Measurements from ENCODE around the gene HMGN2. TPM values are rescaled to one million over a fixed set of nuclear protein-coding genes. Genes with fewer than 3 reads are reported as not detected.

The HMGN2 gene
- total RNA-seq, 1 donor from 2014 or later, result 295 TPM

GRCh38 chr1:26452459-26453183 lies 19.6 kb upstream of the HMGN2 start:
- peaks cover 32% of the 10 kb centered on the region for H3K36me3 Mint-ChIP-seq (ENCODE audit: unreplicated experiment)
- H3K4me3 Mint-ChIP-seq (ENCODE audit: unreplicated experiment), result no peak overlapping the region
- no peaks in the 10 kb centered on the region for H3K4me1 Mint-ChIP-seq (ENCODE audit: unreplicated experiment)
- TF ChIP-seq, protein P1, sequence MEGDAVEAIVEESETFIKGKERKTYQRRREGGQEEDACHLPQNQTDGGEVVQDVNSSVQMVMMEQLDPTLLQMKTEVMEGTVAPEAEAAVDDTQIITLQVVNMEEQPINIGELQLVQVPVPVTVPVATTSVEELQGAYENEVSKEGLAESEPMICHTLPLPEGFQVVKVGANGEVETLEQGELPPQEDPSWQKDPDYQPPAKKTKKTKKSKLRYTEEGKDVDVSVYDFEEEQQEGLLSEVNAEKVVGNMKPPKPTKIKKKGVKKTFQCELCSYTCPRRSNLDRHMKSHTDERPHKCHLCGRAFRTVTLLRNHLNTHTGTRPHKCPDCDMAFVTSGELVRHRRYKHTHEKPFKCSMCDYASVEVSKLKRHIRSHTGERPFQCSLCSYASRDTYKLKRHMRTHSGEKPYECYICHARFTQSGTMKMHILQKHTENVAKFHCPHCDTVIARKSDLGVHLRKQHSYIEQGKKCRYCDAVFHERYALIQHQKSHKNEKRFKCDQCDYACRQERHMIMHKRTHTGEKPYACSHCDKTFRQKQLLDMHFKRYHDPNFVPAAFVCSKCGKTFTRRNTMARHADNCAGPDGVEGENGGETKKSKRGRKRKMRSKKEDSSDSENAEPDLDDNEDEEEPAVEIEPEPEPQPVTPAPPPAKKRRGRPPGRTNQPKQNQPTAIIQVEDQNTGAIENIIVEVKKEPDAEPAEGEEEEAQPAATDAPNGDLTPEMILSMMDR (IDR thresholded peaks at IDR 0.05), result no peak
- H3K9me3 Mint-ChIP-seq (ENCODE audit: unreplicated experiment), result no peaks in the 10 kb centered on the region
- no peak overlapping the region for H3K27ac Mint-ChIP-seq (ENCODE audit: unreplicated experiment)
- no peaks in the 10 kb centered on the region for H3K27me3 Mint-ChIP-seq (ENCODE audit: unreplicated experiment)
- no peak for DNase-seq (ENCODE audit: extremely low spot score, unreplicated experiment)

GRCh38 chr1:26459148-26459547 lies 13.1 kb upstream of the HMGN2 start:
- H3K9me3 Mint-ChIP-seq (ENCODE audit: unreplicated experiment), result no peaks in the 10 kb centered on the region
- H3K27me3 Mint-ChIP-seq (ENCODE audit: unreplicated experiment), result no peaks in the 10 kb centered on the region
- H3K4me3 Mint-ChIP-seq (ENCODE audit: unreplicated experiment), result no peak overlapping the region
- TF ChIP-seq, protein P1 (IDR thresholded peaks at IDR 0.05), result no peak
- no peak for DNase-seq (ENCODE audit: extremely low spot score, unreplicated experiment)
- no peak overlapping the region for H3K27ac Mint-ChIP-seq (ENCODE audit: unreplicated experiment)
- no peaks in the 10 kb centered on the region for H3K4me1 Mint-ChIP-seq (ENCODE audit: unreplicated experiment)
- peaks cover 33% of the 10 kb centered on the region for H3K36me3 Mint-ChIP-seq (ENCODE audit: unreplicated experiment)

DNA sequence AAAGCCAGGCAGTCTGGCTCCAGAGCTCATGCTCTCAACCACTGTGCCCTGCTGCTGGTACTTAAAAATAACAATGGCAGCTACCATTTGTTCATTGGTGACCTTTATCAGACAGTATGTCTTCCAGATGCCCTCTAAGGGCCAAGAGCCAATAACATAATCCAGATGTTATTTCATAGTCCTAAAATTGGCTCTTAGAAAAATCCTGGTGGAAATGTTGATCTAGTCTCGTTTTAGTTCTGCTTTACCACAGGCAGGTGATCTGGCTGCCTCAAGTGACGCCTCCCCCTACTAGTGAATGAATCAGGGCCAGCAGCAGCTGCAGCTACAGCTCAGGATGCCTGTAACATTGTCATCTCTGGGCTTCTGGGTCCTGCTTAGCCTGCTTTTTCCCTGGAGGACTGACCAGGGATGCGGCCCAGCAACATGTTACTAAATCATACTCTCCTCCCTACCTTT lies 12.6 kb upstream of the HMGN2 start:
- Mint-ChIP-seq H3K4me1 (ENCODE audit: unreplicated experiment) (no peaks in the 10 kb centered on the region), H3K27ac (ENCODE audit: unreplicated experiment) (no peak overlapping the region), H3K36me3 (ENCODE audit: unreplicated experiment) (peaks cover 33% of the 10 kb centered on the region), H3K9me3 (ENCODE audit: unreplicated experiment) (no peaks in the 10 kb centered on the region), H3K4me3 (ENCODE audit: unreplicated experiment) (no peak overlapping the region), H3K27me3 (ENCODE audit: unreplicated experiment) (no peaks in the 10 kb centered on the region)
- TF ChIP-seq, protein P1 (IDR thresholded peaks at IDR 0.05), result no peak
- no peak for DNase-seq (ENCODE audit: extremely low spot score, unreplicated experiment)

- Mint-ChIP-seq H3K4me1 (ENCODE audit: unreplicated experiment) (peaks cover 29% of the 10 kb centered on the region), H3K36me3 (ENCODE audit: unreplicated experiment) (peaks cover 46% of the 10 kb centered on the region), H3K9me3 (ENCODE audit: unreplicated experiment) (no peaks in the 10 kb centered on the region), H3K4me3 (ENCODE audit: unreplicated experiment) (no peak overlapping the region), H3K27me3 (ENCODE audit: unreplicated experiment) (no peaks in the 10 kb centered on the region), H3K27ac (ENCODE audit: unreplicated experiment) (no peak overlapping the region)
- no peak for DNase-seq (ENCODE audit: extremely low spot score, unreplicated experiment)
- TF ChIP-seq, protein P1 (IDR thresholded peaks at IDR 0.05), result no peak
Observed at GRCh38 chr1:26468911-26469310, 3.3 kb upstream of the HMGN2 start.

DNA sequence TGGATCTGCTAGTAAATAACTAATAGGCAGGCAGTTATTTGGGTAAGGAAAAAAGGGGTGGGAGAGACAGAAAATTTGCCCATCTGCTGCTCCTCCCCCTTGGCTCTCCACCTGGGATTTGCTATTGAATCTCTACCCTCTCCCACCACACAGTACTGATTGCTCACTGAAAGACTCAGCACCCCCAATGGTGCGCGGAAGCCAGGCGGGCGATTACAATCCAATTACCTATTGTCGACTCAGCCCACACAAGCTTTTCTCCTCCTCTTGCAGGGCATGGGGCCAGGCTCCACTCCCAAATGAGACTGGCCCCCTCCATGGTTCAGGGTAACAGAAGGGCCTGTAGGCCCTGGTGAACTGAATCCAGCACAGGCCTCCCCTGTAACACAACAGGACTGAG lies 2.7 kb upstream of the HMGN2 start:
- peak overlapping the region; percentile 10 for H3K4me3 Mint-ChIP-seq (ENCODE audit: unreplicated experiment)
- no peaks in the 10 kb centered on the region for H3K9me3 Mint-ChIP-seq (ENCODE audit: unreplicated experiment)
- H3K27me3 Mint-ChIP-seq (ENCODE audit: unreplicated experiment), result no peaks in the 10 kb centered on the region
- peaks cover 52% of the 10 kb centered on the region for H3K36me3 Mint-ChIP-seq (ENCODE audit: unreplicated experiment)
- no peak for DNase-seq (ENCODE audit: extremely low spot score, unreplicated experiment)
- peaks cover 34% of the 10 kb centered on the region for H3K4me1 Mint-ChIP-seq (ENCODE audit: unreplicated experiment)
- no peak overlapping the region for H3K27ac Mint-ChIP-seq (ENCODE audit: unreplicated experiment)
- TF ChIP-seq, protein P1 (IDR thresholded peaks at IDR 0.05), result no peak

All from osteocyte (in vitro differentiated cells).